Measurements from ENCODE around the gene NUP210. TPM values are rescaled to one million over a fixed set of nuclear protein-coding genes. Genes with fewer than 3 reads are reported as not detected.

NUP210 gene
- total RNA-seq, 1 experiment from 2014 or later: 11.4 TPM

DNA sequence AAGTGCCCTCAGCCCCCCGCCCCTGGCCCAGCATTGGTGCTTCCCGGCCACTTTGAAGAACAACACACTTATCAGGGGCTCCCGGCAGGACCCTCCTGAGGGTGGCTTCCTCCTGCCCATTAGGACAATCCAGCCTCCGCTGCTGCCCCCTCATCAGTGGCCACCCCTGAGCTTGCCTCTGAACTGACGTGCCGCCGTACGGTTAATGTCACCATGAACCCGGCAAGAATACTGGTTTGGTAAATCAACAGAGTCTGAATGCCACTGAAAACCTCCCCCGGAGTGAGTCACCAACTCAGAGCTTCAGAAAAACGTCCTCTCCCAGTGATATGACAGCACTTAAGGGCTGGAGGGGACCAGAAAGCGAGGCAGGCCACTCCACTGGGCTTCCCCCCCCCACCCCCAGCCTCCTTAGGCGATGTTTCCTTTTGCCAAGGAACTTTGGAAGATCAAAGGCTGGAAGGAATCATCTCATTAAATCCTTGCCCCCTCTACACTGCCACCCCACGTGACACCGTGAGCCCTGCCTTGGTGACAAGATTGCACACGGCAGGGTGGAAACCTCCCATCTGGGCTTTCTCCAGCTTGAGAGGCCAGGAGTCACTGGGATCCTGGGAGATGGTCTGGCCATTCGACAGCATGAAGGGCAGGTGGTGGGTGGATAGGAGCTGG, 142.1 kb downstream of the NUP210 start:
- Histone ChIP-seq H3K4me1 (ENCODE audit: insufficient read depth, low read length, poor library complexity, severe bottlenecking) (no peaks in the 10 kb centered on the region), H3K27ac (ENCODE audit: low read depth, low read length, poor library complexity, severe bottlenecking) (no peak overlapping the region), H3K27me3 (replicated peaks; ENCODE audit: insufficient read depth, low read depth, low read length, poor library complexity) (peaks cover 27% of the 10 kb centered on the region), H3K36me3 (ENCODE audit: insufficient read depth, low read length, poor library complexity, severe bottlenecking) (no peaks in the 10 kb centered on the region), H3K4me3 (ENCODE audit: low read depth, low read length, poor library complexity, severe bottlenecking) (no peak overlapping the region), H3K9me3 (ENCODE audit: low read depth, low read length, poor library complexity, severe bottlenecking) (no peaks in the 10 kb centered on the region)
- intact Hi-C loops (cut with micrococcal nuclease; ENCODE audit: unreplicated experiment): no loop called here
- no TSS peak for BruUV-seq (replicated peaks)
- TF ChIP-seq, protein P1, sequence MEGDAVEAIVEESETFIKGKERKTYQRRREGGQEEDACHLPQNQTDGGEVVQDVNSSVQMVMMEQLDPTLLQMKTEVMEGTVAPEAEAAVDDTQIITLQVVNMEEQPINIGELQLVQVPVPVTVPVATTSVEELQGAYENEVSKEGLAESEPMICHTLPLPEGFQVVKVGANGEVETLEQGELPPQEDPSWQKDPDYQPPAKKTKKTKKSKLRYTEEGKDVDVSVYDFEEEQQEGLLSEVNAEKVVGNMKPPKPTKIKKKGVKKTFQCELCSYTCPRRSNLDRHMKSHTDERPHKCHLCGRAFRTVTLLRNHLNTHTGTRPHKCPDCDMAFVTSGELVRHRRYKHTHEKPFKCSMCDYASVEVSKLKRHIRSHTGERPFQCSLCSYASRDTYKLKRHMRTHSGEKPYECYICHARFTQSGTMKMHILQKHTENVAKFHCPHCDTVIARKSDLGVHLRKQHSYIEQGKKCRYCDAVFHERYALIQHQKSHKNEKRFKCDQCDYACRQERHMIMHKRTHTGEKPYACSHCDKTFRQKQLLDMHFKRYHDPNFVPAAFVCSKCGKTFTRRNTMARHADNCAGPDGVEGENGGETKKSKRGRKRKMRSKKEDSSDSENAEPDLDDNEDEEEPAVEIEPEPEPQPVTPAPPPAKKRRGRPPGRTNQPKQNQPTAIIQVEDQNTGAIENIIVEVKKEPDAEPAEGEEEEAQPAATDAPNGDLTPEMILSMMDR (conservative IDR thresholded peaks at IDR 0.05; ENCODE audit: low read depth, low read length): no peak
- TF ChIP-seq EZH2 (IDR thresholded peaks at IDR 0.05; ENCODE audit: borderline replicate concordance, low read depth, low read length, poor library complexity, severe bottlenecking): no peak
- ChIA-PET POLR2A (ENCODE audit: low non-redundant PET) (no interaction called here), CTCF (no interaction called here)
- DNase-seq (ENCODE audit: low spot score): peak; percentile 8

DNA sequence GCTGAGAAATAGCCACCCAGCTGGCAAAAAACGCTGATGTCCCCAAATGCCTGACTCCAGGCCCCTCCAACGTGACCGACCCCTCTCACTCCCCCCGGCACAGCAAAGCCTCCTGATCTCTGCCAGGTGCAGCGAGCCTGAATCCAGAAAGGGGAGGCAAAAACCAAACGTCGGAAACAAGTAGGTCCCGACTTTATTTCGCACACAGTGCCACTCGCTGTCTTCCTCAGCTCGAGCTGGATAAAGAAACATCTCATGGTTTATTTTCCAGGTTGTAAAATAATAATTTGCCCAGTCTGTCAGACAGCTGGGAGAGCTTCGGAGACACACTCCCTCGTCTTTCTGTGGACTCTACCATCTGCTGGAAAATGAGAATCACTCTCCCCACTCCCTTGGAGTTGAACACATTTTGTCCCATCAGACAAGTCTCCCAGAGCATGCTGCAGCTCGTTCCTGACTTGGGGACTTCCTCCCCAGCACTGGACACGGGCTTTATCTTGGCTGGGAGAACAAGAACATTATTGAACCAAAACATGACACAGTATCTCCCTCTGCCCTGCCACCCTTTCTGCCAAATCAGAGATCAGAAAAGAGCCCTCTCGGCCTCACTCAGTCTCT, 142.8 kb downstream of the NUP210 start:
- no peaks in the 10 kb centered on the region for H3K36me3 ChIP-seq (ENCODE audit: insufficient read depth, low read length, poor library complexity, severe bottlenecking)
- ChIA-PET CTCF (no interaction called here), POLR2A (ENCODE audit: low non-redundant PET) (no interaction called here)
- H3K27ac ChIP-seq (ENCODE audit: low read depth, low read length, poor library complexity, severe bottlenecking): no peak overlapping the region
- no peaks in the 10 kb centered on the region for H3K4me1 ChIP-seq (ENCODE audit: insufficient read depth, low read length, poor library complexity, severe bottlenecking)
- H3K9me3 ChIP-seq (ENCODE audit: low read depth, low read length, poor library complexity, severe bottlenecking): no peaks in the 10 kb centered on the region
- DNase-seq (ENCODE audit: low spot score): no peak
- intact Hi-C loops (cut with micrococcal nuclease; ENCODE audit: unreplicated experiment): no loop called here
- no peak overlapping the region for H3K4me3 ChIP-seq (ENCODE audit: low read depth, low read length, poor library complexity, severe bottlenecking)
- TF ChIP-seq, protein P1 (conservative IDR thresholded peaks at IDR 0.05; ENCODE audit: low read depth, low read length): no peak
- no peak for TF ChIP-seq EZH2 (IDR thresholded peaks at IDR 0.05; ENCODE audit: borderline replicate concordance, low read depth, low read length, poor library complexity, severe bottlenecking)
- BruUV-seq (replicated peaks): no TSS peak
- H3K27me3 ChIP-seq (replicated peaks; ENCODE audit: insufficient read depth, low read depth, low read length, poor library complexity): peaks cover 27% of the 10 kb centered on the region

DNA sequence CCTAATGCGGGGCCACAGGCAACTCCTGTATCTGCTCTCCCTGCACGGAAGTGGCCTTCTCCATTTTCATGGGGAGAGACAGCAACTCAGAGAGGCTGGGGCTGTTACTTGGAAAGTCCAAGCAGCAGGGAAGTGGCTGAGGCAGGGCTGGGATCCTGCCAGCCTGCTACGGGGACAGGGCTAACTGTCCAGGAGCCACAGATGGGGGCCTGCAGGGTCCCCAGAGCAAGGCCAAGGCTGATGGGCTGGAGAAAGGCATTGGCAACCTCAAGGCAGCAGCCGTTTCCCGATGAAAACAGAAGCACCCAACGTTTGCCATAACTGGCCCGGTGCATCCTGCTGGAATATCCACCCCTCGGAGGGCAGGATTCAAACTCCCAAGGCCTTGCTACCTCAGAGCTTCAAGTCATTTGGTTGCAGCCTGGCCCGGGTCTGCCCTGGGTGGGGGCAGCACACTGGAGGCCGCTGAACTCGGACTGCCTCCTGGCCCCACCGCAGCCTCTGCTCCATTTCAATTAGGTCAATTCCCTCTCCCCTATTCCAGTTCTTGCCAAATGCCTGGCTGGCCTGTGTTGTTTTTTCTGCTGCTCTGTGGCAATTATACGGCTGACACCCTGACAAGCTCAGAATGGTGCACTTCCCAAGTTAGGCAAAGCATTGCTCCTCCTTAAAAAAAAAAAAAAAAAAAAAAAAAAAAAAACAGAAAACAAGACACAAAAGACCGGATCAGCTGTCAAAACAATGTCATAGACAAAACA, 143.5 kb downstream of the NUP210 start:
- H3K4me1 ChIP-seq (ENCODE audit: insufficient read depth, low read length, poor library complexity, severe bottlenecking): no peaks in the 10 kb centered on the region
- no peaks in the 10 kb centered on the region for H3K36me3 ChIP-seq (ENCODE audit: insufficient read depth, low read length, poor library complexity, severe bottlenecking)
- H3K4me3 ChIP-seq (ENCODE audit: low read depth, low read length, poor library complexity, severe bottlenecking): no peak overlapping the region
- POLR2A ChIA-PET (ENCODE audit: low non-redundant PET): no interaction called here
- DNase-seq (ENCODE audit: low spot score): no peak
- H3K27me3 ChIP-seq (replicated peaks; ENCODE audit: insufficient read depth, low read depth, low read length, poor library complexity): peaks cover 22% of the 10 kb centered on the region
- no peak overlapping the region for H3K27ac ChIP-seq (ENCODE audit: low read depth, low read length, poor library complexity, severe bottlenecking)
- H3K9me3 ChIP-seq (ENCODE audit: low read depth, low read length, poor library complexity, severe bottlenecking): no peaks in the 10 kb centered on the region
- intact Hi-C loops (cut with micrococcal nuclease; ENCODE audit: unreplicated experiment): no loop called here
- CTCF ChIA-PET: no interaction called here
- TF ChIP-seq, protein P1 (conservative IDR thresholded peaks at IDR 0.05; ENCODE audit: low read depth, low read length): no peak
- TF ChIP-seq EZH2 (IDR thresholded peaks at IDR 0.05; ENCODE audit: borderline replicate concordance, low read depth, low read length, poor library complexity, severe bottlenecking): no peak
- BruUV-seq (replicated peaks): no TSS peak

Data from A673 (cell line).